Glomerular endothelial cell (primary cell): Measurements from ENCODE around the gene DNAJC18. TPM values are rescaled to one million over a fixed set of nuclear protein-coding genes. Genes with fewer than 3 reads are reported as not detected.
"Not testable (repeated sequence)": the region's sequence is repeated elsewhere in the genome, so short reads cannot be mapped to it uniquely, and the experiment has no call there.

Experiments
- DNase-seq: peaks from one replicate; pipeline ENCODE4 v3.0.0-alpha.2; 2011; ENCODE audit warnings: low read depth, low spot score; ENCODE audit errors: extremely low read depth
- total RNA-seq: library from RNA; depleted of rRNA; stranded (reverse); fragments of >200 nt; gene quantifications from 2 replicates; pipeline ENCODE4 v1.2.3, GENCODE V29; 2015

The DNAJC18 gene
- total RNA-seq, 1 donor from 2014 or later: 16.7 TPM

- no peak for DNase-seq
Observed at GRCh38 chr5:139431706-139432105, 7.6 kb downstream of the DNAJC18 start.

- DNase-seq: no peak
Observed at GRCh38 chr5:139430015-139430414, 9.3 kb downstream of the DNAJC18 start.

- no peak for DNase-seq
Observed at GRCh38 chr5:139426203-139426885, 13.0 kb downstream of the DNAJC18 start.

GRCh38 chr5:139425497-139425896 is 13.8 kb downstream of the DNAJC18 start:
- no peak for DNase-seq

GRCh38 chr5:139422307-139422893 is 16.9 kb downstream of the DNAJC18 start:
- DNase-seq: peak; percentile 62

DNA sequence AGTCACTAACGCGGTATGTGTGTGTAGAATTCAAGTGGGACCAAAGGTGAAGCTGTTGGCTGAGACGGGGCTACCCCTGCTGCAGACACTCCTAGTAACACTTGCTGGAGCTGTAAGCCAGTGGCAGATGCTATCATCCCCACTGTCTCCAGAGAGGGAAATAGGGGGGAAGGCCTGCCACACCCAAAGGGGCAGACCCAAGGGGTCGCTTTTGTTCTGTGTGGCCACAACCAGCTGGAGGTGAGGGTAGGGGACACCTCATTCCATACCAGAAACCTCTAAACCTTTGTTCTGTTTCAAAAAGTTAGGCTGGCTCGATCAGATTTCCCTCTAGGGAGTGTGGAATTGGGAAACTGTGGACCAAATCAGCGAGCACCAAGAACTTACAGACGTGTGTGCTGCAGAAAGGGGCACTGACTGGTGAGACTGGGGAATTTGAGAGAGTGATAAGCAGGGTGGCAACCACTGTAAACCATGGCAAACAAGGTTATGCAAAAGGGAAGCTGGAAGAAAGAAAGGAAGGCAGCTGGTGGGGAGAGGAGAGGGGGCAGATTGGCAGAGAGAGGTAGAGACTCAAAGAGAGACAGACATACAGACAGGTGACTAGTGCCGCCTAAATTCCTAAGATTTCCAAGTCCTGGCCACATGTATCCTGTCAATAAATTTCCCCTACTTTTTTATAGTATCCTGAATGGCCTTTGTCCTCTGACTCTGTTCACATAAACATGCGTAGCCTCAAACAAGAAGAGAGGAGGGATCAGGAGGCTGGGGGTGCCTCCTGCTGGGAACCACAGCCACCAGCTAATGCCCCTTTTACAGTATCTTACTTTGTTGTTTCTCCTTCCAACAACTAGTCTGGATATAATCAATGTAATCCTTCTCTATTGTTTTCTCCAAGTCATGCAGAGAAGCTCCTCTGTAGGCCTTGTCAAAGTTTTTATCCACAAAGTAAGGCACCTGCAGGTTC is 19.8 kb downstream of the DNAJC18 start:
- DNase-seq: no peak

DNA sequence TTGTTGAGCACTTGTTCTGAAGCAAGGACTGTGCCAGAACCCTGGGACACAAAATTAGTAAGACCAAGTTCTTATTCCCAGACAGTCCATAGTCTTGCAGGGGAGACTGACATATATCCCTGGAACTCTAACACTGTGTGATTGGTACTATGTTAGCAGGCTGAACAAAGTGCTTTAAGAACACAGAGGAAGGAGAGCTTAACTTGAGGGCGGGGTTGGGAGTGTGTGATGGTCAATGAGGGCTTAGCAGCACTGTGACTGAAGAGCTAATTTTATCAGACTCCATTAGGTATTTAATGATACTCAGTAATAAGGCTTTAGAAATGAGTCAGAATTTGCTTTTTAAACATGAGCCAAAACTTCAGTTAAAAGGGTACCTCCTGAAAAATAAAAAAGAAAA is 20.5 kb downstream of the DNAJC18 start:
- no peak for DNase-seq

GRCh38 chr5:139417214-139417613 is 22.1 kb downstream of the DNAJC18 start:
- DNase-seq: no peak

DNA sequence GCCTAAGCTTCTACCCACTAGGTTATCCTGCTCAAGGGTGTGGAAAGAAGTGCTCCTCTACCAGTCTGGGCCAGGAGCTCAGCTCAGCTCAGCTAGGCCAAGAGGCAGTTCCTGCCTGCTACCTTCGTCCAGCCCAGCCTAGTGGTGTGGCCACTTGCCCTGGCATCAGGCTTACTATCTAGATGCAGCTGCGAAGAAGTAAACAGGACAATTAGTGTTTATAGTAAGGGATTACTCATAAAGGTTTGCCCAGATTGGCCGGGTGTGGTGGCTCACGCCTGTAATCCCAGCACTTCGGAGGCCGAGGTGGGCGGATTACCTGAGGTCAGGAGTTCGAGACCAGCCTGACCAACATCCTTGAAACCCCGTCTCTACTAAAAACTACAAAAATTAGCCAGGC is 22.7 kb downstream of the DNAJC18 start:
- no peak for DNase-seq

DNA sequence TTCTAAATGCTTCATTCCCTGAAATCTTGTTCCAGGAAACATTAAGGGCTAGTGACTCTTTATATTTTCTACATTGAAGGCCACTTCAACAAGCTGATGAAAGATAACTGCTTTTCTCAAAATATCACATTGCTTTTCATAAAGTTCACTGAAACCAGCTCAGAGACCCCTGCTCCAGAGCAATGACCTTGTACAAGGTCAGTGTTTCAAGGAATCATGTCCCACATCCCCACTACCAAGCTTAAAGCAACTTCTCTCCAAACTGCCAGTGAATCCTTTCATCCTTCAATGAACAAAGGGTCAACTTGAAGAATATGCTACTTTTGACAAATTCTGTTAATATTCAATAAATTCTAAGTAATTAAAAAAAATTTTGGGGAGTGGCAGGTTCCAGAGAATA is 23.5 kb downstream of the DNAJC18 start:
- no peak for DNase-seq

GRCh38 chr5:139415221-139415861 is 24.0 kb downstream of the DNAJC18 start:
- DNase-seq: no peak

DNA sequence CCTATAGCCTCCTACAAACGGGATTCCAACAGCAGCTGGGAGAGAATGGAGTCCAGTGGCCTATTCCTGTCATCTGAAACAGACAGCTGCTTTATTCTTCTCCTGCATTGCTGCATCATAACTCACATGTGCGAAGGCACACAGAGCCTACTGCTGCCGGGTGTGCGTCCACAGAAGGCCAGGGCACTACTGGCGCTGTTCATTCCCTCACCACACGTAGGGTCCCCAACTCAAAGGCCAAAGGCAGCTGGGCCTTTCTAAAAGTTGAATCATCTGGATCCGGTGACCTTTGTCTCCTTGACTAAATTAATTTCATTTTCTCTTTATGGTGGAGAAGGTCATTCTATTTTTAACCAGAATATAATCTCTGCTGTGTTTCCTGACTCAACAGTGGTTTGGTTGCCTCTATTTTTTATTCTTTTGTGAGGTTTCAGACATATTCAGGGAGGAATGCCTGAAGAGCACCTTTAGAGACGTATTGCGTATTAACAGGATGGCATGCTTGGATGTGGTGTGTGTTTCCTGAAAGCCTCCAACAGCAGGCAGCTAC is 24.7 kb downstream of the DNAJC18 start:
- DNase-seq: no peak

DNA sequence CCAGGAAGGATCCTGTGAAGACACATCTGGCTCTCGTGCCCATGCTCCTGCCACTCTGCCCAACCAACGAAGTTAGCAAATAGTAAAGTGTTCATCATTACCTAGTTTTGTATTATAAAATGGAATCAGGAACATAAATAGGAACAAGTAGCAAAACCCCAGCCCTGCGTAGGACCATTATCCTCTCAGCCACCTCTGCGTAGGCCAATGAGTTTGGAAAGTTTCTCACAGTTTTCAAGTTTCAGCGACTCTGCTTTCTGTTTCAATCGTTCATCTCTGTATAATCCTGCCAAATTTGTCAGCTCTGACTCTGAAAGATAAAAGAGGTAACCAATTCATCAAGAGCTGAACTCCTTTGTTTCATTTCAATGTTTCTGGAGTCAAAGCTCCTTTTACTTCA is 25.4 kb downstream of the DNAJC18 start:
- no peak for DNase-seq

DNA sequence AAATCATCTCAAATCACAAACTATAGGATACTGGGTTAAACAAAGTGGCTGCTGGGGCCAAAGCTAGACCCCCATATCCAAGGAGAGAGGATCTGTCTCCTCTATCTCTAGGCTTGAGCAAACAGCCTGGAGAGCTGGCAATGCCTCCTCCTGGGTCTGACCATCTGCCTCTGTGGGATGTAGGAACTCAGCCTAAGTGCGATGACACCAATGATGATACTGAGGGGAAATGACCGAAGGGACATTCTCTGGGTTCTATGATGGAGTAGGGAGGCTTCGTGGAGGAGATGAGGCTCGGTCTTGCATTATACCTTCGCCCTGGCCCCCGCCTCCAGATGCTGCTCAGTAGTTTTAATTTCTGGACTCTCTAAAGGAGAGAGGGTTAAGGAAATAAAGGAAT is 26.2 kb downstream of the DNAJC18 start:
- DNase-seq: no peak

GRCh38 chr5:139410993-139411828 is 28.1 kb downstream of the DNAJC18 start:
- DNase-seq: no peak

GRCh38 chr5:139410121-139410992 is 29.0 kb downstream of the DNAJC18 start:
- DNase-seq: no peak

GRCh38 chr5:139409116-139409515 is 30.2 kb downstream of the DNAJC18 start:
- not testable (repeated sequence) for DNase-seq

GRCh38 chr5:139408191-139408590 is 31.1 kb downstream of the DNAJC18 start:
- DNase-seq: no peak

DNA sequence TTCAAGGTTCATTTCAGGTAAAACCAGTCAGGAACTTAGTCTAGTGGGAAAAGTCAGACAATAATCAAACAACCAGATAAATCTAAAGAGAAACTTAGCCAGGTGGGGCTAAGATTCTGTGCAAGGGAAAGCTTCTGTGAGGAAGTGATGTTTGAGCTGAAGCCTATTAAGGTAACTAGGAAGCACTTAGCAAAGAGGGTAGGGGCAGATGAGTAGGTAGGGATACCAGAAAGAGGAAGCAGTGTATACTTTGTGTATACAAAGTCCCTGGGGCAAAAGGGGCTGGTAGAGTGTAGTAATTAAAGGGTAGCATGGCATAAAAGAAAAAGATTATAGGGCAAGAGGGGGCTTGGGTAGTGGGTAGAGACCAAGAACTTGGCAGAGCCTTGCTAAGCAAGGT is 31.8 kb downstream of the DNAJC18 start:
- DNase-seq: no peak
